Lower leg skin (tissue), 4 donors: ENCODE data around the gene KRT1. TPM values are rescaled to one million over a fixed set of nuclear protein-coding genes. Genes with fewer than 3 reads are reported as not detected.
A peak's percentile ranks its signal among the peaks of the same experiment; 100 is the strongest.

ENCODE experiments used
- DNase-seq, 2 donors: peaks; one replicate each; pipeline ENCODE4 v3.0.0-alpha.2; 2019; ENCODE audit warnings: low spot score in 2 of 2
- H3K4me3 ChIP-seq: fragments of 200-600 bp; sonication (generic); 2 replicates; pipeline ENCODE4 v1.5.1; 2017; ENCODE audit warnings: mild to moderate bottlenecking, low read depth; ENCODE audit not compliant: poor library complexity, severe bottlenecking
- POLR2A ChIP-seq, 2 donors: fragments of 450-650 bp; IDR thresholded peaks; one replicate each; pipeline ENCODE4 v1.6.1; 2016 to 2017; ENCODE audit warnings: antibody characterized with exemption in 2 of 2, mild to moderate bottlenecking in 1 of 2, moderate library complexity in 1 of 2
- WGBS, 2 donors: methylation state at CpG; one replicate each; pipeline ENCODE4 v1.1.5; 2018; 5-methylcytosine and 5-hydroxymethylcytosine counted together
- intact Hi-C: fragments of 100-400 bp; cut with DNase I; formaldehyde crosslinking; loops from one replicate; pipeline ENCODE4 v1.15.0; 2023; ENCODE audit warnings: low total_unique reads
- total RNA-seq, 4 donors: library from RNA; depleted of rRNA; stranded (reverse); fragments of >200 nt; gene quantifications; one replicate each; pipeline ENCODE4 v1.1.0, GENCODE V29; 2016
- TF ChIP-seq, protein P1 (sequence below), 3 donors: fragments of 450-650 bp; IDR thresholded peaks; one replicate each; pipeline ENCODE4 v1.5.1; 2016; ENCODE audit warnings: antibody characterized with exemption in 3 of 3, mild to moderate bottlenecking in 3 of 3, moderate library complexity in 2 of 3

The KRT1 gene
- total RNA-seq, 4 donors from 2014 or later = 5,671 to 8,911 (median 6,268) TPM

GRCh38 chr12:52643233-52644077 is 36.8 kb downstream of the KRT1 start:
- TF ChIP-seq, protein P1, sequence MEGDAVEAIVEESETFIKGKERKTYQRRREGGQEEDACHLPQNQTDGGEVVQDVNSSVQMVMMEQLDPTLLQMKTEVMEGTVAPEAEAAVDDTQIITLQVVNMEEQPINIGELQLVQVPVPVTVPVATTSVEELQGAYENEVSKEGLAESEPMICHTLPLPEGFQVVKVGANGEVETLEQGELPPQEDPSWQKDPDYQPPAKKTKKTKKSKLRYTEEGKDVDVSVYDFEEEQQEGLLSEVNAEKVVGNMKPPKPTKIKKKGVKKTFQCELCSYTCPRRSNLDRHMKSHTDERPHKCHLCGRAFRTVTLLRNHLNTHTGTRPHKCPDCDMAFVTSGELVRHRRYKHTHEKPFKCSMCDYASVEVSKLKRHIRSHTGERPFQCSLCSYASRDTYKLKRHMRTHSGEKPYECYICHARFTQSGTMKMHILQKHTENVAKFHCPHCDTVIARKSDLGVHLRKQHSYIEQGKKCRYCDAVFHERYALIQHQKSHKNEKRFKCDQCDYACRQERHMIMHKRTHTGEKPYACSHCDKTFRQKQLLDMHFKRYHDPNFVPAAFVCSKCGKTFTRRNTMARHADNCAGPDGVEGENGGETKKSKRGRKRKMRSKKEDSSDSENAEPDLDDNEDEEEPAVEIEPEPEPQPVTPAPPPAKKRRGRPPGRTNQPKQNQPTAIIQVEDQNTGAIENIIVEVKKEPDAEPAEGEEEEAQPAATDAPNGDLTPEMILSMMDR (IDR thresholded peaks at IDR 0.05) = no peak
- no peak for TF ChIP-seq POLR2A (IDR thresholded peaks at IDR 0.05)
- intact Hi-C loops = no loop called here
- 88 to 94% methylated on average over 10 of the region's 10 CpGs for WGBS, 2 donors
- DNase-seq = peak in 1 of 2 donors; percentile 78
- H3K4me3 ChIP-seq = no peak overlapping the region

DNA sequence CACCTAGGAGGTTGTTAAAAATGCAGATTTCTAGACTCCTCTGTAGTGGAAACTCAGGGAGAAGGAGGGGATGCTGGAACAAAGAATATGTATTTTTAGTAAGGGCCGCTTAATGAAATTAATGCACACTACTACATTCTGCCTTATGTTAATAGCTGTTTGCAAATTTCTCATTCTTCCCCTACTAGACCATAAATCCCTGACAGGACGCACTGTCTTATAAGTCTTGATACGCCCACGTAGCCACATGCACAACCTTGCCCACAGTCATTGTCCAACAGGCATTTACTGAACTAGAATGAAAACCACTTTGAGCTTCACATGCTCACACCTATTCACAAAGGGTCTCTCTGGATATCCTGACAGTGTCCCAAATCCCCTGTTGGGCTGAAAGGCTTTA is 38.7 kb downstream of the KRT1 start:
- peak in 1 of 2 donors; percentile 29 for DNase-seq
- intact Hi-C loops = no loop called here
- WGBS, 2 donors = 50 to 52% methylated on average over 4 of the region's 4 CpGs
- TF ChIP-seq, protein P1 (IDR thresholded peaks at IDR 0.05) = no peak
- no peak for TF ChIP-seq POLR2A (IDR thresholded peaks at IDR 0.05)
- H3K4me3 ChIP-seq = no peak overlapping the region

DNA sequence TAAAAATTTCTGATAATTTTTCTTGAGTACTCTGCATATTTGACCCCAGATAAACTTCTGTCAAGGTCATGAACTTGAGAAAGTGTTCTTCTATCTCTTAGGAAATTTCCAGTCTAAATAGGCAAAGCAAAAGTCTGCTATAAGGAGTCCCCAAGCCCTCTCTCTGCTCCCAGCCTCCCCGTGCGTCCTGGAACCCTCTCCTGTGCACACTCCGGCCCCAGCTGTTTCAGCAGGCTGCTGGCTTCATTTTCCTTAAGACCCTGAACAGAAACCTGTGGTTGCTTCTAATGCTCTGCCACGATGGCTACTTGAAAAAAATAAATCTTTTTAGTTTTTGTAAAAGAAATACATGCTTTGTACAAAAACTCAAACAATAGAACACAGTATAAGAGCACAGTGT is 42.9 kb downstream of the KRT1 start:
- 86 to 92% methylated on average over 4 of the region's 4 CpGs for WGBS, 2 donors
- H3K4me3 ChIP-seq = no peak overlapping the region
- TF ChIP-seq, protein P1 (IDR thresholded peaks at IDR 0.05) = no peak
- TF ChIP-seq POLR2A (IDR thresholded peaks at IDR 0.05) = no peak
- peak in 1 of 2 donors; percentile 75 for DNase-seq
- intact Hi-C loops = no loop called here

DNA sequence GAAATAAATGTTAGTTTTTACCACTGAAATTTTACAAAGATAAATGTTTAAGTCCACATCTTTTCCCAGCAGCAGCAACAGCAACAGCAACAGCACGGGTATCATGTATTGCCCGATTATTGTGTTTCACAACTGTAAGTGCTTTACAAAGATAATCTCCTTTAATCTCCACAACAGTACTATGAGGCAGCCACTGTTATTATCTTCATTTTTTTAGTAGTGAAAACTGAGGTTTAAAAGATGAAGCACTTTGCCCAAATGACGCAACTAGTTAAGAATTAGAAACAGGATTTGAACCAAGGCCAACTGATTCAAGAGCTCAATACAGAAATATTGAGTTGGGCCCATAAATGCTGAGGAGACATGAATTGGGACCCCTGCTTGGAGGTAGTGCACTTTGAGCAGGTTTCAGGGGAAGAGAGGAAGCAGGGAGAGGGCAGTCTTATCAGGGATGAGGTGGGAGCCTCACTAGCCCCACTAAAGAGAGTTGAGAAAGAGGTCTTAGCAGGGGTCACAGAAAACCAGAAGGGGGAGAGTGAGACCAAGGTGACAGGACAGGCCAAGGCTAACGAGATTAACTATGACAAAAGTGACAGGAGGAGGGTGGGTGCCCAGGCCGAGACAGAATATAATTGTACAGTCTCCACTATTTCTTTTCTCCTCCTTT is 43.5 kb downstream of the KRT1 start:
- no peak overlapping the region for H3K4me3 ChIP-seq
- intact Hi-C loops = no loop called here
- 69 to 79% methylated on average over 5 of the region's 5 CpGs for WGBS, 2 donors
- TF ChIP-seq POLR2A (IDR thresholded peaks at IDR 0.05) = no peak
- TF ChIP-seq, protein P1 (IDR thresholded peaks at IDR 0.05) = no peak
- DNase-seq = no peak

DNA sequence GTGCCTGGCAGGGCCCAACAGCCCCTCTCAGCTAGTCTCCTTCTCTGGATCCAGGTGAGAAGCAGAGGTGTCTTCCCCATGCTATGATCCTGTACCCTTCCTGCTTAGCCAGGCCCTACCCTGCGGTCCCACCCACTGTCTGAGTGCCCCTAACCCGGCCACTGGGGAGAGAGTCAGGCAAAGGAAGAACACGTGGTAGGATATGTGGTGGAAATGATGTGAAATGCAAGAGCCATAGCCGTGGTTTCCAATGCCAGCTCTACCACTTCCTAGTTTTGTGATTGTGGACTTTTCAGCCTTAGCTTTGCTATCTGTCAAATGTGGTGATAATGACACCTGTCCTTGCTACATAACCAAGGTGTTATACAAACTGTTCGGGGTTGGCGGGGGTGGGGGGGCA is 44.0 kb downstream of the KRT1 start:
- intact Hi-C loops = no loop called here
- WGBS, 2 donors = 75 to 80% methylated on average over 6 of the region's 6 CpGs
- DNase-seq = peak in 1 of 2 donors; percentile 76
- TF ChIP-seq POLR2A (IDR thresholded peaks at IDR 0.05) = no peak
- TF ChIP-seq, protein P1 (IDR thresholded peaks at IDR 0.05) = no peak
- H3K4me3 ChIP-seq = no peak overlapping the region
